GM23338 (cell line): Measurements from ENCODE around the gene PEBP1. TPM values are rescaled to one million over a fixed set of nuclear protein-coding genes. Genes with fewer than 3 reads are reported as not detected.

Experiments used
- ATAC-seq: fragments of 200-7000 bp; cut with Tn5 transposase; 3 replicates; pipeline ENCODE4 v1.9.1; 2020
- DNase-seq: peaks from one replicate; pipeline ENCODE4 v3.0.0-alpha.2; 2015; ENCODE audit warnings: low spot score
- H2AFZ ChIP-seq: fragments of 200-600 bp; sonication (generic); 2 replicates; pipeline ENCODE4 v1.8.0; 2016; ENCODE audit warnings: antibody characterized with exemption, mild to moderate bottlenecking, moderate library complexity
- H3F3A ChIP-seq: fragments of 200-600 bp; sonication (generic); replicated peaks from 2 replicates; pipeline ENCODE4 v1.8.0; 2017; ENCODE audit warnings: antibody characterized with exemption, mixed run types, low read depth
- H3K27ac ChIP-seq: fragments of 200-600 bp; sonication (generic); 2 replicates; pipeline ENCODE4 v1.6.1; 2016; ENCODE audit warnings: low read depth
- H3K27me3 ChIP-seq: fragments of 200-600 bp; sonication (generic); 2 replicates; pipeline ENCODE4 v1.8.0; 2016; ENCODE audit warnings: mild to moderate bottlenecking, mixed run types, moderate library complexity; ENCODE audit not compliant: insufficient read depth
- H3K36me3 ChIP-seq: fragments of 200-600 bp; sonication (generic); 2 replicates; pipeline ENCODE4 v1.8.0; 2016; ENCODE audit warnings: mild to moderate bottlenecking; ENCODE audit not compliant: insufficient read depth
- H3K4me1 ChIP-seq: fragments of 200-600 bp; sonication (generic); 2 replicates; pipeline ENCODE4 v1.8.0; 2016; ENCODE audit warnings: mild to moderate bottlenecking, moderate library complexity; ENCODE audit not compliant: insufficient read depth
- H3K4me2 ChIP-seq: fragments of 200-600 bp; sonication (generic); 2 replicates; pipeline ENCODE4 v1.7.1; 2017; ENCODE audit warnings: mixed run types
- H3K4me3 ChIP-seq: fragments of 200-600 bp; sonication (generic); 2 replicates; pipeline ENCODE4 v1.6.1; 2016; ENCODE audit warnings: mixed run types
- H3K79me2 ChIP-seq: fragments of 200-600 bp; sonication (generic); replicated peaks from 2 replicates; pipeline ENCODE4 v1.8.0; 2017; ENCODE audit warnings: mild to moderate bottlenecking; ENCODE audit not compliant: insufficient read depth
- H3K9me2 ChIP-seq: fragments of 200-600 bp; sonication (generic); 2 replicates; pipeline ENCODE4 v1.8.0; 2017; ENCODE audit not compliant: insufficient read depth
- H4K20me1 ChIP-seq: fragments of 200-600 bp; sonication (generic); replicated peaks from 2 replicates; pipeline ENCODE4 v1.8.0; 2017; ENCODE audit warnings: mild to moderate bottlenecking; ENCODE audit not compliant: insufficient read depth
- H3K27ac Mint-ChIP-seq: 2 replicates; pipeline ENCODE4 v1.8.0; 2020; ENCODE audit warnings: inconsistent platforms, mild to moderate bottlenecking, moderate library complexity, mixed read lengths
- H3K27me3 Mint-ChIP-seq: 3 replicates; pipeline ENCODE4 v1.8.0; 2022; ENCODE audit warnings: low read depth, mild to moderate bottlenecking, moderate library complexity, mixed read lengths, inconsistent platforms; ENCODE audit not compliant: insufficient read depth, poor library complexity
- H3K36me3 Mint-ChIP-seq: 3 replicates; pipeline ENCODE4 v1.8.0; 2021; ENCODE audit warnings: low read depth, mild to moderate bottlenecking, inconsistent platforms, moderate library complexity, mixed read lengths
- H3K4me1 Mint-ChIP-seq: 3 replicates; pipeline ENCODE4 v1.8.0; 2020; ENCODE audit warnings: mild to moderate bottlenecking, inconsistent platforms, mixed read lengths
- H3K4me3 Mint-ChIP-seq: 3 replicates; pipeline ENCODE4 v1.8.0; 2021; ENCODE audit warnings: moderate library complexity, mild to moderate bottlenecking, inconsistent platforms, mixed read lengths
- H3K9me3 Mint-ChIP-seq: 3 replicates; pipeline ENCODE4 v1.8.0; 2020; ENCODE audit warnings: moderate library complexity, mild to moderate bottlenecking, inconsistent platforms, mixed read lengths
- CREB1 ChIP-seq: fragments of 250-450 bp; sonication (Bioruptor Pico); IDR thresholded peaks from 2 replicates; pipeline ENCODE4 v1.5.0; 2020; ENCODE audit warnings: low read depth, mild to moderate bottlenecking, moderate library complexity
- ETS1 ChIP-seq: IDR thresholded peaks from 2 replicates; pipeline ENCODE4 v1.6.1; 2016; ENCODE audit warnings: antibody characterized with exemption
- EZH2 ChIP-seq: fragments of 200-600 bp; sonication (generic); IDR thresholded peaks from one replicate; pipeline ENCODE4 v1.8.0; 2017; ENCODE audit warnings: antibody characterized with exemption, mild to moderate bottlenecking, low read depth; ENCODE audit not compliant: unreplicated experiment
- EZH2phosphoT487 ChIP-seq: fragments of 200-600 bp; sonication (generic); IDR thresholded peaks from one replicate; pipeline ENCODE4 v1.8.1; 2018; ENCODE audit warnings: antibody characterized with exemption; ENCODE audit not compliant: unreplicated experiment
- JUNB ChIP-seq: IDR thresholded peaks from one replicate; pipeline ENCODE4 v1.6.1; 2016; ENCODE audit warnings: antibody characterized with exemption; ENCODE audit not compliant: unreplicated experiment
- NANOG ChIP-seq: IDR thresholded peaks from 2 replicates; pipeline ENCODE4 v1.6.1; 2016; ENCODE audit warnings: antibody characterized with exemption, borderline replicate concordance
- POLR2AphosphoS5 ChIP-seq: IDR thresholded peaks from 2 replicates; pipeline ENCODE4 v1.6.1; 2016; ENCODE audit warnings: antibody characterized with exemption, low read depth
- REST ChIP-seq: IDR thresholded peaks from one replicate; pipeline ENCODE4 v1.6.1; 2018; ENCODE audit warnings: antibody characterized with exemption; ENCODE audit not compliant: unreplicated experiment
- STAT1 ChIP-seq: IDR thresholded peaks from one replicate; pipeline ENCODE4 v1.6.1; 2016; ENCODE audit warnings: antibody characterized with exemption; ENCODE audit not compliant: unreplicated experiment
- ZNF114 ChIP-seq: fragments of 250-450 bp; sonication (Bioruptor Pico); IDR thresholded peaks from 2 replicates; pipeline ENCODE4 v1.5.0; 2020; ENCODE audit warnings: mild to moderate bottlenecking, moderate library complexity
- ZNF331 ChIP-seq: fragments of 250-450 bp; sonication (Bioruptor Pico); IDR thresholded peaks from 2 replicates; pipeline ENCODE4 v1.5.0; 2020; ENCODE audit warnings: low read depth, mild to moderate bottlenecking, moderate library complexity
- ZNF462 ChIP-seq: fragments of 250-450 bp; sonication (Bioruptor Pico); IDR thresholded peaks from 2 replicates; pipeline ENCODE4 v1.5.0; 2020; ENCODE audit warnings: mild to moderate bottlenecking, moderate library complexity
- polyA plus RNA-seq: library from polyadenylated mRNA; unstranded; fragments of >200 nt; fragmentation: Nextera tagmentation; extraction: Ambion mirVana; gene quantifications from 2 replicates; pipeline ENCODE4 v1.2.1, GENCODE V29; 2016
- total RNA-seq: library from RNA; depleted of rRNA; stranded (reverse); fragments of >200 nt; shearing (Covaris generic); gene quantifications from 2 replicates; pipeline ENCODE4 v1.2.3, GENCODE V29; 2014
- TF ChIP-seq, protein P1 (sequence below), 2 experiments: fragments of 200-600 bp in 1 of 2; sonication (generic) in 1 of 2; conservative IDR thresholded peaks; 2 replicates each; pipeline versions ENCODE4 v1.5.1 to v1.6.1; 2016 to 2017; ENCODE audit warnings: antibody characterized with exemption in 2 of 2, low read depth in 2 of 2, mild to moderate bottlenecking in 2 of 2, moderate library complexity in 1 of 2

The PEBP1 gene
- total and polyA plus RNA-seq, 2 experiments from 2014 or later = 442 to 844 TPM

GRCh38 chr12:118140825-118141224 is 4.9 kb downstream of the PEBP1 start:
- TF ChIP-seq JUNB (no peak), ZNF331 (CRISPR knock-in tag) (no peak), EZH2 (no peak), POLR2AphosphoS5 (no peak), CREB1 (CRISPR knock-in tag) (no peak), NANOG (no peak), ZNF462 (CRISPR knock-in tag) (no peak), EZH2phosphoT487 (no peak), REST (no peak), ETS1 (no peak), STAT1 (no peak), ZNF114 (CRISPR knock-in tag) (no peak)
- TF ChIP-seq, protein P1, sequence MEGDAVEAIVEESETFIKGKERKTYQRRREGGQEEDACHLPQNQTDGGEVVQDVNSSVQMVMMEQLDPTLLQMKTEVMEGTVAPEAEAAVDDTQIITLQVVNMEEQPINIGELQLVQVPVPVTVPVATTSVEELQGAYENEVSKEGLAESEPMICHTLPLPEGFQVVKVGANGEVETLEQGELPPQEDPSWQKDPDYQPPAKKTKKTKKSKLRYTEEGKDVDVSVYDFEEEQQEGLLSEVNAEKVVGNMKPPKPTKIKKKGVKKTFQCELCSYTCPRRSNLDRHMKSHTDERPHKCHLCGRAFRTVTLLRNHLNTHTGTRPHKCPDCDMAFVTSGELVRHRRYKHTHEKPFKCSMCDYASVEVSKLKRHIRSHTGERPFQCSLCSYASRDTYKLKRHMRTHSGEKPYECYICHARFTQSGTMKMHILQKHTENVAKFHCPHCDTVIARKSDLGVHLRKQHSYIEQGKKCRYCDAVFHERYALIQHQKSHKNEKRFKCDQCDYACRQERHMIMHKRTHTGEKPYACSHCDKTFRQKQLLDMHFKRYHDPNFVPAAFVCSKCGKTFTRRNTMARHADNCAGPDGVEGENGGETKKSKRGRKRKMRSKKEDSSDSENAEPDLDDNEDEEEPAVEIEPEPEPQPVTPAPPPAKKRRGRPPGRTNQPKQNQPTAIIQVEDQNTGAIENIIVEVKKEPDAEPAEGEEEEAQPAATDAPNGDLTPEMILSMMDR (conservative IDR thresholded peaks at IDR 0.05; ENCODE audit: low read depth in 2 of 2) = no peak
- Histone ChIP-seq H3K4me1 (peaks cover 10% of the 10 kb centered on the region; the same call in 1 of the 2 replicates), H3K27ac (no peak overlapping the region), H3F3A (peaks cover 25% of the 10 kb centered on the region; the same call in 1 of the 2 replicates), H3K4me3 (no peak overlapping the region), H3K9me2 (no peaks in the 10 kb centered on the region), H2AFZ (no peak overlapping the region), H3K36me3 (peaks cover 68% of the 10 kb centered on the region), H4K20me1 (peaks cover 27% of the 10 kb centered on the region), H3K4me2 (no peak overlapping the region), H3K79me2 (peaks cover 60% of the 10 kb centered on the region), H3K27me3 (no peaks in the 10 kb centered on the region)
- Mint-ChIP-seq H3K36me3 (peaks cover 90% of the 10 kb centered on the region), H3K4me1 (peaks cover 7% of the 10 kb centered on the region; the same call in 2 of the 3 replicates), H3K27ac (no peak overlapping the region), H3K4me3 (no peak overlapping the region), H3K27me3 (peaks cover 3% of the 10 kb centered on the region), H3K9me3 (no peaks in the 10 kb centered on the region)
- no peak for ATAC-seq
- no peak for DNase-seq
